ENCODE results near the gene PIGK. TPM values are rescaled to one million over a fixed set of nuclear protein-coding genes. Genes with fewer than 3 reads are reported as not detected.
"Not testable (repeated sequence)": the region's sequence is repeated elsewhere in the genome, so short reads cannot be mapped to it uniquely, and the experiment has no call there.

PIGK gene
- polyA plus RNA-seq, 6 donors from 2014 or later, result 20.3 to 53.9 (median 23.8) TPM

DNA sequence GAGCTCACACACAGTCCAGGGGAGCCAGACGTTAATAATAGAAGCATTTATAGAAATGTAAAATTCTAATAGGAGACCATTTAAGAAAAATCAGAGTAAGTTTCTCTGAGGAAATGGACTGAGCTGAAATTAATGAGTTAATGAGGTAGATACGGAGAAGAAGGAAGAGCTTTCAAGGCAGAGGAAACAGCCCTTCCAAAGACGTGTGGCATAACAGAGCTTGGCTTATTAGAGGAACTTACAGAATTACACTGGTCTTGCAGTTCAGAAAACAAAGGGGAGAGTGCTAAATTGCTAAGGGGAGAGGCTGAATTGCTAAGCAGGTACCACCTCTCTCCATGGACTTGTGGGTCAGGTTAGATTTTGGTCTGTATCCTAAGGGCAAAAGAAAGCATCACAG, 8.2 kb upstream of the PIGK start:
- H3K36me3 Mint-ChIP-seq, result no peaks in the 10 kb centered on the region
- no peak overlapping the region for H3K27ac Mint-ChIP-seq
- H3K4me3 Mint-ChIP-seq, result no peak overlapping the region
- H3K9me3 Mint-ChIP-seq, result peaks cover 0 to 2% (median 0%) of the 10 kb centered on the region in 7 donors
- ATAC-seq (ENCODE audit: low read depth in 2 of 2) (no peak), DNase-seq (no peak)
- no peaks in the 10 kb centered on the region for H3K27me3 Mint-ChIP-seq
- no peaks in the 10 kb centered on the region for H3K4me1 Mint-ChIP-seq

DNA sequence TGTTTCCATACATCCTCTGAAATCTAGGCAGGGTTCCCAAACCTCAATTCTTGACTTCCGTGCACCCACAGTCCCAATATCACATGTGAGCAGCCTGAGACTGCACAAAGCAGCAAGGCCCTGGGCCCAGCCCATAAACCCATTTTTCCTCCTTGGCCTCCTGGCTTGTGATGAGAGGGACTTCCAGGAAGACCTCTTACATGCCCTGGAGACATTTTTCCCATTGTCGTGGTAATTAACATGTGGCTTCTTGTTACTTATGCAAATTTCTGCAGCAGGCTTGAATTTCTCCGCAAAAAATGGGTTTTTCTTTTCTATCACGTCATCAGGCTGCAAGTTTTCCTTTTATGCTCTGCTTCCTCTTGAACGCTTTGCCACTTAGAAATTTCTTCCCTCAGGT, 3.3 kb upstream of the PIGK start:
- ATAC-seq (ENCODE audit: low read depth in 2 of 2) (no peak), DNase-seq (no peak)
- Mint-ChIP-seq H3K4me3 (peak overlapping the region in 2 of 8 donors; percentile 19 to 70), H3K9me3 (peaks cover 0 to 2% (median 0%) of the 10 kb centered on the region in 7 donors), H3K27me3 (no peaks in the 10 kb centered on the region), H3K27ac (no peak overlapping the region), H3K36me3 (no peaks in the 10 kb centered on the region), H3K4me1 (peaks cover 12 to 16% (median 15%) of the 10 kb centered on the region in 3 donors)

DNA sequence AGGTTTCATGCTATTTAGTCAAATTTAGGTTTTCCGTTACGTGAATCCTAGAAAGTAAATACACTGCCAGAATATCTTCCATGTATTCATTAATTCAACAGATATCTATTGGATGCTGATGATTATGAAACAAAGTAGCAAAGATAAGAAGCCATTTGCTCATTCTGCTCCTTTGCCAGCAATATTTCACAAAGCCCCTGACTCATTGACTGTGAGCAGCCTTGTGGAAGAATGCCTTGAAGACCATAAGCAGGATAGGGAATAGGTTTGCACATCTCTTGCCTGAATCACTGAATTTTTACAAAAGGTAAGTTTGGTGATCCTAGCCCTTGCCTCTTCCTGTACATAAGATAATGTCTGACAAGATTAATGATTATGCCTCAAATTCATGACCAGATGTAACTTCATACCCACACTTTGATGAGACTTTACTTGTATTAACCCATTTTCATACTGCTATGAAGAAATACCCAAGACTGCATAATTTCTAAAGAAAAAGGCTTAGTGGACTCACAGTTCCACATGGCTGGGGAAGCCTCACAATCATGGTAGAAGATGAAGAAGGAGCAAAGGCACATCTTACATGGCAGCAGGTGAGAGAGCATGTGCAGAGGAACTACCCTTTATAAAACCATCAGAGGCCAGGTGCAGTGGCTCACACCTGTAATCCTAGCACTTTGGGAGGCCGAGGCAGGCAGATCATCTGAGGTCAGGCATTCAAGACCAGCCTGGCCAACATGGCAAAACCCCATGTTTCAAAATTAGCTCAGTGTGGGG, 1.6 kb upstream of the PIGK start:
- ATAC-seq (ENCODE audit: low read depth in 2 of 2) (no peak), DNase-seq (no peak)
- peaks cover 17 to 21% (median 21%) of the 10 kb centered on the region in 3 donors for H3K4me1 Mint-ChIP-seq
- H3K4me3 Mint-ChIP-seq, result peak overlapping the region in 7 of 8 donors; percentile 20 to 99 (median 68)
- H3K36me3 Mint-ChIP-seq, result no peaks in the 10 kb centered on the region
- no peak overlapping the region for H3K27ac Mint-ChIP-seq
- H3K27me3 Mint-ChIP-seq, result no peaks in the 10 kb centered on the region
- peaks cover 0 to 2% (median 0%) of the 10 kb centered on the region in 7 donors for H3K9me3 Mint-ChIP-seq

DNA sequence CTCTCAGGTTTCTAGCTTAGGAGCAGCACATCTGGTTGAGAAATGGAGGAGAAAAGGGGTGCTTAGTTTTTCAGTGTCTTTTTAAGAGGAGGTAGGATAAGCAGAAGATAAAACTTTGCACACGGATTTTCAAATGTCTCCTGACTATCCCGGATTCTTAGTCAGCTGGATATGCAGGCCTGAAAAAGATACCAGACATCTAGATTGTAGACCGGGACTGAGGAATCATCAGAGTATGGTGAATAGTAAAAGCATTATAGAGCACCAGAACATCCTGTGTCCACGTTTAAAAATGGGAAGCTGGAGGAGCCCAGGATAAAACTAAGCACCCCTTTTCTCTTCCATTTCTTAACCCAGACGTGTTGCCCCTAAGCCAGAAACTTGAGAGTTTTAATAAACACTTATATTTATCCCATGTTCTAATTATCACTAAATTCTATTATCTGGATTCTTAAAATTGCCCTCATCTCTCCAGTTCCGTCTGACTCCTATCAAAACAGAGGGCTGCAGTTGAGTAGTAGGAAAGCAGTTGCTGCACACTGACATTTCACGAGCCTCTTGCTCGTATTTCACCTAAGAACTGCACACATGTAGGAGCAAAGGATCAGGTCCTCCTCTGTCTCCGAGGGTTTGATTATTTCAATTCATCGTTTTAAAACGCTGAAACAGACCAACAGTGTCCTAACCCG, 609 bp downstream of the PIGK start:
- Mint-ChIP-seq H3K27me3 (no peaks in the 10 kb centered on the region), H3K9me3 (no peaks in the 10 kb centered on the region), H3K4me3 (peak overlapping the region; percentile 89 to 99 (median 96)), H3K4me1 (peaks cover 17 to 37% (median 21%) of the 10 kb centered on the region in 3 donors), H3K36me3 (no peaks in the 10 kb centered on the region), H3K27ac (peak overlapping the region; percentile 88 to 95 (median 92))
- ATAC-seq (ENCODE audit: low read depth in 2 of 2), result peak; percentile 32 to 33
- no peak for DNase-seq

DNA sequence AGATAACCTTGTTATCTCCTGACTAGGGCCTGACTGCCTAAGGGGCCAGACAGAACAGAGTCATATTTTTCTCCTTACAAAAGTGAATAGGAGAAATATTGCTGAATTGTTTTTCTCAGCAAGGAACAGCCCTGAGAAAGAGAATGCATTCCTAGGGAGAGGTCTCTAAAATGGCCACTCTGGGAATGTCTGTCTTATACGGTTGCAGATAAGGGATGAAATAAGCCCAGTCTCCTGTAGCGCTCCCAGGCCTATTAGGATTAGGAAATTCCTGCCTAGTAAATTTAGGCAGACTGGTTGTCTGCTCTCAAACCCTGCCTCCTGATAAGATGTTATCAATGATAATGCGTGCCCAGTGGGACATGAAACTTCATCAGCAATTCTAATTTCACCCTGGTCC, 15.2 kb downstream of the PIGK start:
- not testable (repeated sequence) for H3K4me3 Mint-ChIP-seq

DNA sequence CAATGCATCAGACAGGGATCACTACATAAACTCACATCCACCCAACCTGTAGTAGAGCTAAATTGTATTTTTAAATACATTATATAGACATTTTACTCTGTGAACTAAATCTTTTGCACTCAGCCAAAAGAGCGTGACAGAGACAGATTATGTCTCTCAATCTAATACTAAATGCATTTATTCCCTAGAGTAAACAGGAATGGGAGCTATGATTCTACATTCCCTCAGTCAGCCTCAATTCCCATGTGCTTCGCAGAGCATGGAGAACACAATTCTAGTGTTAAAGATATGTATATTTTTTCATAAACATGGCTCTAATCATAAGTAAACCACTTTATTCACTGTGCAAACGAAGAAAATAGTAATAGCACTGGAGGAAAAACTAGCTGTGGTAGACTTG, 16.5 kb downstream of the PIGK start:
- Mint-ChIP-seq H3K27me3 (no peaks in the 10 kb centered on the region), H3K27ac (no peak overlapping the region), H3K9me3 (peaks cover 4 to 15% (median 10%) of the 10 kb centered on the region in 7 donors), H3K4me1 (no peaks in the 10 kb centered on the region), H3K36me3 (peaks cover 16 to 22% of the 10 kb centered on the region in 2 donors), H3K4me3 (no peak overlapping the region)
- ATAC-seq (ENCODE audit: low read depth in 2 of 2) (no peak), DNase-seq (no peak)

More for the DNA sequence above, 15.2 kb downstream of the PIGK start:
- H3K9me3 Mint-ChIP-seq, result peaks cover 4 to 15% (median 10%) of the 10 kb centered on the region in 7 donors
- not testable (repeated sequence) for DNase-seq; H3K27ac Mint-ChIP-seq; H3K27me3 Mint-ChIP-seq; ATAC-seq (ENCODE audit: low read depth in 2 of 2); H3K4me1 Mint-ChIP-seq
- H3K36me3 Mint-ChIP-seq, result peaks cover 16 to 22% of the 10 kb centered on the region in 2 donors

DNA sequence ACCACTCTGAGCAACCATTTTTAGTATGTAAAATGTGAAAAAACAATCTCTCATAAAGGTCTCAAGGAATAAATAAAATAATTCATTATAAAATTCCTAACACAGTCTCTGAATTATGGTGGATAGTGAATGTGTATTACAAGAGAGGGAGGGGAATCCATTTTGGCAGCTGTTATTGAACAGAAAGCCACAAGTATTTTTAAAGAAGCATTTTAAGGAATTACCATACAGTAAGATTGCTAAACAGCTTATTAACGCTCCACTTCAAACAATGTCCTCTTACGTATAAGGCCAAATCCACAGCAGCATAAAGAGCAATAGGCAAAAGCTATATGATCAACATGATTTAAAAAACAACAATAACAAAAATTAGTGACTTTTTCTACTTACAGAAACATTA, 18.4 kb downstream of the PIGK start:
- Mint-ChIP-seq H3K9me3 (peaks cover 4 to 15% (median 9%) of the 10 kb centered on the region in 7 donors), H3K27me3 (no peaks in the 10 kb centered on the region), H3K4me3 (no peak overlapping the region), H3K27ac (no peak overlapping the region), H3K4me1 (no peaks in the 10 kb centered on the region), H3K36me3 (peaks cover 19 to 24% of the 10 kb centered on the region in 2 donors)
- no peak for ATAC-seq (ENCODE audit: low read depth in 2 of 2)
- no peak for DNase-seq

DNA sequence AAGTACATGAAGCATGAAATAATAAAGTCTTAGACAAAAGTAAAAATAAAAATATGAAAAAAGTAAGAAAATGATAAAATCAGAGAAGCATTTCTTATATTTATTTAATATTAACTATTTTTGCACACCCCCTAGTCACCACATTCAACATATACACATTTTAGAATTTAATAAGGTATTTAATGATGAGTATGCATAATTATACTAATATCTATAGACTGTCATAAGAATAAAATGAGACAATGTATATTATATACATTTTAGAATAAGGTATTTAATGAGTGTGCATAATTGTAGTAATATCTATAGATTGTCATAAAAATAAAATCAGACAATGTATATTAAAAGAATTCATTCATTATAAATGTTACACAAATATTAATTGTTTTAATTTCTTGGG, 18.9 kb downstream of the PIGK start:
- H3K9me3 Mint-ChIP-seq, result peaks cover 4 to 15% (median 8%) of the 10 kb centered on the region in 7 donors
- ATAC-seq (ENCODE audit: low read depth in 2 of 2) (no peak), DNase-seq (no peak)
- H3K36me3 Mint-ChIP-seq, result peaks cover 14 to 24% of the 10 kb centered on the region in 2 donors
- H3K27ac Mint-ChIP-seq, result no peak overlapping the region
- H3K4me1 Mint-ChIP-seq, result no peaks in the 10 kb centered on the region
- H3K27me3 Mint-ChIP-seq, result no peaks in the 10 kb centered on the region
- H3K4me3 Mint-ChIP-seq, result no peak overlapping the region

DNA sequence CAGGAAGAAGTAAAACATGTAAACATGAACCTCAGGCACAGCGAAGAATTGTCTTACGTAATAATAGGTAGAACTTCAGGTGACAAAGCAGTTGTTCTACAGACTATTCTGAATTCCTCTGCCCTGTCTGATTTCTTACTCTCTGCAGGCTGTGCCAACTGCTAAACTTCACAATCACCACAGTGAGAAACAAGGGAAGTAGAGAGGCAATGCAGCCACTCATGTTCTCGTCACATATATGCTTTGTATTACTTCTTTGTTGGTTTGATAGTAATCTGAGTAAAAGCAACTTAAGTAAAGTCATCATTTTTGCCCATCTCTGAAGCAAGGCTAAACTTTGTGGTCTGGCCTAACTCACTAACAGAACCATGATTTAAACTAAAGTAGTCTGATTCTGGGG, 21.9 kb downstream of the PIGK start:
- Mint-ChIP-seq H3K9me3 (peaks cover 0 to 6% (median 0%) of the 10 kb centered on the region in 7 donors), H3K27ac (no peak overlapping the region)

DNA sequence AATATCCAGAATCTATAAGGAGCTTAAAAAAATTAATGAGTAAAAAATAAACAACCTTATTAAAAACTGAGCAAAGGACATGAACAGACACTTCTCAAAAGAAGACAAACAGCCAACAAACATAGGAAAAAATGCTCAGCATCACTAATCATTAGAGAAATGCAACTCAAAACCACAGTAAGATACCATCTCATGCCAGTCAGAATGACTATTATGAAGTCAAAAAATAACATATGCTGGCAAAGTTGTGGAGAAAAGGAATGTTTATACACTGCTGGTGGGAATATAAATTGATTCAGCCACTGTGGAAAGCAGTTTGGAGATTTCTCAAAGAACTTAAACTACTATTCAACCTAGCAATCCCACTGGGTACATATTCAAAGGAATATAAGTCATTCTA, 25.3 kb downstream of the PIGK start:
- Mint-ChIP-seq H3K9me3 (peaks cover 0 to 4% (median 1%) of the 10 kb centered on the region in 7 donors), H3K27me3 (no peaks in the 10 kb centered on the region), H3K36me3 (peaks cover 10 to 16% of the 10 kb centered on the region in 2 donors), H3K4me3 (no peak overlapping the region), H3K4me1 (peaks cover 4 to 5% (median 4%) of the 10 kb centered on the region in 3 donors), H3K27ac (no peak overlapping the region)
- ATAC-seq (ENCODE audit: low read depth in 2 of 2) (no peak), DNase-seq (no peak)

More for the DNA sequence above, 21.9 kb downstream of the PIGK start:
- no peak for ATAC-seq (ENCODE audit: low read depth in 2 of 2)
- H3K4me3 Mint-ChIP-seq, result no peak overlapping the region
- peaks cover 8 to 16% of the 10 kb centered on the region in 2 donors for H3K36me3 Mint-ChIP-seq
- DNase-seq, result no peak
- no peaks in the 10 kb centered on the region for H3K4me1 Mint-ChIP-seq
- no peaks in the 10 kb centered on the region for H3K27me3 Mint-ChIP-seq

DNA sequence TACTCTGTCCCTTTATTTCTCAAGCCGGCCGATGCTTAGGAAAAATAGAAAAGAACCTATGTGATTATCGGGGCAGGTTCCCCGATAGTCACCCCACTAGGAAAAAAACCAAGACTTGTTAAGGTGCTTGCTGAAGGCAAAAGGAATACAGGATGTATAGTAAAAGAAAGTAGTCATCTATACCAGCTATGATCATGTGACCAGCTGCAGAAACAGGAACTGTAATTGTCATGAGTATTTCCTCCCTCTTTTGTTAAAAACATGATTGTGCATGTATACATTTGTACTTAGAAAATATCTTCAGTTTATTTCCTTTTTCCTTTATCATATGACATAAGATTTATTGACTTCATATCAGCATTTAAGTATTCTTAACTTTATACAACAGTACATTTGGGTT, 30.5 kb downstream of the PIGK start:
- no peak for ATAC-seq (ENCODE audit: low read depth in 2 of 2)
- Mint-ChIP-seq H3K27ac (peak overlapping the region in 2 of 6 donors; percentile 39 to 79), H3K4me3 (no peak overlapping the region), H3K4me1 (peaks cover 7 to 11% (median 9%) of the 10 kb centered on the region in 3 donors), H3K36me3 (peaks cover 12 to 23% of the 10 kb centered on the region in 2 donors), H3K27me3 (no peaks in the 10 kb centered on the region), H3K9me3 (peaks cover 4 to 13% (median 7%) of the 10 kb centered on the region in 7 donors)
- peak; percentile 2 for DNase-seq

DNA sequence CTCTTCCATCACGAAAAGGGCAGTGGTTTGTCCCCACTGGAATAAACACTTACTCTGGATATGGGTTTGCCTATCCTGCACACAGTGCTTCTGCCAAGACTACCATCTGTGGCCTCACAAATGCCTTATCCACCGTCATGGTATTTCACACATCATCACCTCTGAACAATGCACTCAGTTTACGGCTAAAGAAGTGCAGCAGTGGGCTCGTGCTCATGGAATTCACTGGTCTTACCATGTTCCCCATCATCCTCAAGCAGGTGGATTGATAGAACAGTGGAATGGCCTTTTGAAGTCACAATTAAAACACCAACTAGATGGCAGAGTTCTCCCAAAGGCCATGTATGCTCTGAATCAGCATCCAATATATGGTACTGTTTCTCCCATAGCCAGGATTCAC, 32.3 kb downstream of the PIGK start:
- Mint-ChIP-seq H3K4me1 (peaks cover 7 to 11% (median 9%) of the 10 kb centered on the region in 3 donors), H3K9me3 (peaks cover 4 to 13% (median 7%) of the 10 kb centered on the region in 7 donors), H3K36me3 (peaks cover 12 to 32% of the 10 kb centered on the region in 2 donors)
- not testable (repeated sequence) for H3K4me3 Mint-ChIP-seq; ATAC-seq (ENCODE audit: low read depth in 2 of 2); H3K27ac Mint-ChIP-seq; DNase-seq; H3K27me3 Mint-ChIP-seq

DNA sequence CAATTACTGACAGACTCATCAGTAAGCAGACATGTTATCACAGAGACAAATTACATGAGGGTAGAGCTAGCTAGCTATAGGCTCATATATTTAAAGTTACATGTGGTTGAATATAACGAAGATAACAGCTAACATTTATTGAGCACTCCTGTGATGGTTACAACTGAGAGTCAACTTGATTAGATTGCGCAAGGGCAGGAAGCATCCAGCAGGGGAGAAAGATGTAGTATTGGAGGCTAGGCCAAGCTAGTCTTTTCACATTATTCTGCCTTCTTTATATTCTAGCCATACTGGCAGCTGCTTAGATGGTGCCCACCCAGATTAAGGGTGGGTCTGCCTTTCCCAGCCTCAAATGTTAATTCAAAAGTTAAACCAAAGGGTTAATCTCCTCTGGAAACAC, 37.1 kb downstream of the PIGK start:
- Mint-ChIP-seq H3K27me3 (no peaks in the 10 kb centered on the region), H3K4me3 (no peak overlapping the region), H3K27ac (no peak overlapping the region), H3K4me1 (no peaks in the 10 kb centered on the region), H3K36me3 (peaks cover 22 to 38% of the 10 kb centered on the region in 2 donors), H3K9me3 (peaks cover 7 to 19% (median 11%) of the 10 kb centered on the region in 7 donors)
- no peak for DNase-seq
- ATAC-seq (ENCODE audit: low read depth in 2 of 2), result no peak

DNA sequence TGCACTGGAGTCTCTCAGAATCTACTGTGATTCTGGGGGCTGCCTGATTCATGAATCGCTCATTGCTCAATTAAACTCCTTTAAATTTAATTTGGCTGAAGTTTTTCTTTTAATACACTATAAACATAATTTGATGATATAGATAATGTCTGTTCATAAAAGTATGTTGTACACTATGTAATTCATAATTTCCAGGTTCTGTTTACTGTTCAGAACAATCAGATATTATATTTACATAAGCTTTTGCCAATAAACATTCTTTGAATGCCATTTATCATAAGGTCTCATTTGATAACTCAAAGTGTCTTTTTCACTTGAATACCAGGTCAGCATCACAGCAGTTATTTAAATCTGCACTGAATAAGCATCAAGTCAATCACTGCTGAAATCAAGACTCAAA, 39.6 kb downstream of the PIGK start:
- no peaks in the 10 kb centered on the region for H3K4me1 Mint-ChIP-seq
- peaks cover 5 to 36% (median 19%) of the 10 kb centered on the region in 7 donors for H3K9me3 Mint-ChIP-seq
- H3K27ac Mint-ChIP-seq, result no peak overlapping the region
- ATAC-seq (ENCODE audit: low read depth in 2 of 2) (no peak), DNase-seq (no peak)
- no peaks in the 10 kb centered on the region for H3K27me3 Mint-ChIP-seq
- H3K4me3 Mint-ChIP-seq, result no peak overlapping the region
- peaks cover 25 to 38% of the 10 kb centered on the region in 2 donors for H3K36me3 Mint-ChIP-seq
